ENCODE measurements around the gene ANO2.

Gene ANO2

DNA sequence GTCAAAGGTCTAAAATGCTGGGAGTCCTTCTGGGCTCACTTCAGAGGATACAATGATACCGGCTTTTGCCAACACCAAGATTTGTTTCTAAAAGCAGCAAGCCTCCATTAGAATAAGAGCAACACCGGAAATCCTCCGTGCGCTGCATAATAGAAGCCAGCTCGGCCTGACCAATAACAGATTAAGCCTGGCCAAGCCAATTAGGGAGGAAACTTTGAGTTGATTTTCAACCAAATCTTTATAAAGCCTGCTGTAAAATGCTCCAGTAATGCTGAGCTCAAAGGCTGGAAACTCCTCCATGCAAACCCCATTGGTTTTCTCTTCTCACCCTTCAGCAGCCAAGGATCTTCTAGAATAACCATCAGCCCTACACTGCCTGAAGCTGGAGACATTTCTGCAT is 363.0 kb downstream of the ANO2 start:
- Histone ChIP-seq H3K79me2 (ENCODE audit: low read length) (no peaks in the 10 kb centered on the region), H3K27me3 (ENCODE audit: low read depth, low read length) (peaks cover 21% of the 10 kb centered on the region; the same call in 1 of the 2 replicates), H3K27ac (ENCODE audit: low read length) (no peak overlapping the region), H4K20me1 (ENCODE audit: insufficient read depth, low read length) (no peaks in the 10 kb centered on the region), H3K4me1 (ENCODE audit: low read length) (no peaks in the 10 kb centered on the region), H3K9me3 (ENCODE audit: insufficient read depth, low read length) (no peaks in the 10 kb centered on the region), H3K4me2 (ENCODE audit: low read length) (no peak overlapping the region), H3K9ac (ENCODE audit: low read length) (no peak overlapping the region), H2AFZ (ENCODE audit: low read depth, low read length) (no peak overlapping the region), H3K36me3 (replicated peaks; ENCODE audit: low read depth, low read length) (no peaks in the 10 kb centered on the region), H3K4me3 (ENCODE audit: low read length) (no peak overlapping the region)
- TF ChIP-seq EZH2phosphoT487 (IDR thresholded peaks at IDR 0.05; ENCODE audit: low read depth): no peak
- TF ChIP-seq, protein P1, sequence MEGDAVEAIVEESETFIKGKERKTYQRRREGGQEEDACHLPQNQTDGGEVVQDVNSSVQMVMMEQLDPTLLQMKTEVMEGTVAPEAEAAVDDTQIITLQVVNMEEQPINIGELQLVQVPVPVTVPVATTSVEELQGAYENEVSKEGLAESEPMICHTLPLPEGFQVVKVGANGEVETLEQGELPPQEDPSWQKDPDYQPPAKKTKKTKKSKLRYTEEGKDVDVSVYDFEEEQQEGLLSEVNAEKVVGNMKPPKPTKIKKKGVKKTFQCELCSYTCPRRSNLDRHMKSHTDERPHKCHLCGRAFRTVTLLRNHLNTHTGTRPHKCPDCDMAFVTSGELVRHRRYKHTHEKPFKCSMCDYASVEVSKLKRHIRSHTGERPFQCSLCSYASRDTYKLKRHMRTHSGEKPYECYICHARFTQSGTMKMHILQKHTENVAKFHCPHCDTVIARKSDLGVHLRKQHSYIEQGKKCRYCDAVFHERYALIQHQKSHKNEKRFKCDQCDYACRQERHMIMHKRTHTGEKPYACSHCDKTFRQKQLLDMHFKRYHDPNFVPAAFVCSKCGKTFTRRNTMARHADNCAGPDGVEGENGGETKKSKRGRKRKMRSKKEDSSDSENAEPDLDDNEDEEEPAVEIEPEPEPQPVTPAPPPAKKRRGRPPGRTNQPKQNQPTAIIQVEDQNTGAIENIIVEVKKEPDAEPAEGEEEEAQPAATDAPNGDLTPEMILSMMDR (IDR thresholded peaks at IDR 0.05; ENCODE audit: low read depth, low read length): no peak

DNA sequence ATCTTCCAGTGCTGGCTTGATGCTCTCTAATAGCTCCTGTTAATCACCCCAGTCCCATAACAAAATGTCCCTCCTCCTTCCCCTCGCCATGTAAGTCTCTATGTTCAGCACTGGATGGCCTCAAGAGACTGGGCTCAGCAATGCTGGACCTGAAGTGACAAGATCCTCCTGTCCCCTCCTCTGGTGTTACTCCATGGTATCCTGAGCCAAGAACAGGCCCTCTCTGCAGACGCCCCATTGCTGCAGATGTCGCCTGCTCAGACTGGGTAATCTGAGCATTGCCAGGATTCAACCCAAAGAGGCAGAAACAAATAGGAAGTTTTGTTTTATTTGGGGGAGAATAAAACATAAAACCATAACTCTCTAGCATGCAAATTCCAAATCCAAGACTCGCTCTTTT is 363.4 kb downstream of the ANO2 start:
- H3K27me3 ChIP-seq (ENCODE audit: low read depth, low read length): peaks cover 20% of the 10 kb centered on the region; the same call in 1 of the 2 replicates
- no peak overlapping the region for H3K27ac ChIP-seq (ENCODE audit: low read length)
- H3K9me3 ChIP-seq (ENCODE audit: insufficient read depth, low read length): no peaks in the 10 kb centered on the region
- H4K20me1 ChIP-seq (ENCODE audit: insufficient read depth, low read length): no peaks in the 10 kb centered on the region
- H3K79me2 ChIP-seq (ENCODE audit: low read length): no peaks in the 10 kb centered on the region
- H3K4me3 ChIP-seq (ENCODE audit: low read length): no peak overlapping the region
- H3K4me1 ChIP-seq (ENCODE audit: low read length): no peaks in the 10 kb centered on the region
- no peak overlapping the region for H2AFZ ChIP-seq (ENCODE audit: low read depth, low read length)
- H3K4me2 ChIP-seq (ENCODE audit: low read length): no peak overlapping the region
- H3K9ac ChIP-seq (ENCODE audit: low read length): no peak overlapping the region
- TF ChIP-seq EZH2phosphoT487 (IDR thresholded peaks at IDR 0.05; ENCODE audit: low read depth): no peak
- TF ChIP-seq, protein P1 (IDR thresholded peaks at IDR 0.05; ENCODE audit: low read depth, low read length): no peak
- no peaks in the 10 kb centered on the region for H3K36me3 ChIP-seq (replicated peaks; ENCODE audit: low read depth, low read length)

DNA sequence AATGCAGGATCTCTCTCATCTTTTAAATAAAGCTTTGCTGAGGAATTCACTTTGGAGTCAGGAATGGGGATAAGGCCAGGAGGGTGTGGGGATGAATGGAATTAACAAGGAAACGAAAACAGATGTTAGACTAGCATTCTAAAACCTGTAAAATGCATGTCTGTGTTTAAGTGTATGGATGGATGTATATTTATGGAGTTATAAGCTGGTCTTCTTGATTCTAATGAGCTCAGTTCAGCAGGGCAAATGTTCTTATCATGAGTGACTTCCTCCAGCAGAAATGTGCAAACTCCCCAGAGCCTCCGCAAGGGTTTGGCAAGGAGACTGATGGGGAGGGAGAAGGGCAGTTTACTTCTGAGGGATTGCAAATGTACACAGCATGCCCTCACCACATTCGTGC is 364.0 kb downstream of the ANO2 start:
- no peak overlapping the region for H3K9ac ChIP-seq (ENCODE audit: low read length)
- H3K9me3 ChIP-seq (ENCODE audit: insufficient read depth, low read length): no peaks in the 10 kb centered on the region
- no peak overlapping the region for H3K4me3 ChIP-seq (ENCODE audit: low read length)
- no peaks in the 10 kb centered on the region for H4K20me1 ChIP-seq (ENCODE audit: insufficient read depth, low read length)
- H3K4me1 ChIP-seq (ENCODE audit: low read length): no peaks in the 10 kb centered on the region
- H3K27me3 ChIP-seq (ENCODE audit: low read depth, low read length): peaks cover 18% of the 10 kb centered on the region; the same call in 1 of the 2 replicates
- no peak overlapping the region for H3K27ac ChIP-seq (ENCODE audit: low read length)
- TF ChIP-seq, protein P1 (IDR thresholded peaks at IDR 0.05; ENCODE audit: low read depth, low read length): no peak
- no peak for TF ChIP-seq EZH2phosphoT487 (IDR thresholded peaks at IDR 0.05; ENCODE audit: low read depth)
- H2AFZ ChIP-seq (ENCODE audit: low read depth, low read length): no peak overlapping the region
- H3K4me2 ChIP-seq (ENCODE audit: low read length): no peak overlapping the region
- H3K79me2 ChIP-seq (ENCODE audit: low read length): no peaks in the 10 kb centered on the region
- H3K36me3 ChIP-seq (replicated peaks; ENCODE audit: low read depth, low read length): no peaks in the 10 kb centered on the region

DNA sequence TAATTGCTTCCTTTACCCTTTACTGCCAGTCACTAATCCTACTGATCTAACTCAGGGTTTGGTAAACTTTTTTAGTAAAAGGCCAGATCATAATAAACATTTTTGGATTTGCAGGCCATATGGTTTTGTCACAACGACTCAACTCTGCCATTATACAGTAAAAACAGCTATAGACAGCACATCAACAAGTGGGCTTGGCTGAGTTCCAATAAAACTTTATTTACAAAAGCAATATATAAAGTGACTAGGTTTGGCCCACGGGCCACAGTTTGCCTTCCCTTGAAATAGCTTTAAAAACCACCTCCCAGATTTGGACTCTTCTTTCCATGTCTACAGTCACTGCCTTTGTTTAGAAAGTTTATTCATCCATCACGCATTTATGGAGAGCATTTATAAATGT is 366.3 kb downstream of the ANO2 start:
- no peak overlapping the region for H3K4me3 ChIP-seq (ENCODE audit: low read length)
- no peaks in the 10 kb centered on the region for H3K9me3 ChIP-seq (ENCODE audit: insufficient read depth, low read length)
- no peak overlapping the region for H3K27ac ChIP-seq (ENCODE audit: low read length)
- H3K79me2 ChIP-seq (ENCODE audit: low read length): no peaks in the 10 kb centered on the region
- no peaks in the 10 kb centered on the region for H3K4me1 ChIP-seq (ENCODE audit: low read length)
- H2AFZ ChIP-seq (ENCODE audit: low read depth, low read length): no peak overlapping the region
- H3K36me3 ChIP-seq (replicated peaks; ENCODE audit: low read depth, low read length): no peaks in the 10 kb centered on the region
- no peaks in the 10 kb centered on the region for H4K20me1 ChIP-seq (ENCODE audit: insufficient read depth, low read length)
- TF ChIP-seq EZH2phosphoT487 (IDR thresholded peaks at IDR 0.05; ENCODE audit: low read depth): no peak
- TF ChIP-seq, protein P1 (IDR thresholded peaks at IDR 0.05; ENCODE audit: low read depth, low read length): no peak
- H3K4me2 ChIP-seq (ENCODE audit: low read length): no peak overlapping the region
- H3K9ac ChIP-seq (ENCODE audit: low read length): no peak overlapping the region
- peaks cover 14% of the 10 kb centered on the region; the same call in 1 of the 2 replicates for H3K27me3 ChIP-seq (ENCODE audit: low read depth, low read length)
